Immature natural killer cell (primary cell): Measurements from ENCODE around the gene HNRNPAB. TPM values are rescaled to one million over a fixed set of nuclear protein-coding genes. Genes with fewer than 3 reads are reported as not detected.

Experiments used
- DNase-seq, 3 donors: peaks; one replicate each; pipeline ENCODE4 v3.0.0; 2022; ENCODE audit warnings: mixed read lengths in 1 of 3
- H3K27ac Mint-ChIP-seq, 6 donors: one replicate each; pipeline ENCODE4 v1.8.0; 2020; ENCODE audit warnings: mixed read lengths in 6 of 6, mild to moderate bottlenecking in 5 of 6, inconsistent platforms in 4 of 6, moderate library complexity in 3 of 6
- H3K27me3 Mint-ChIP-seq, 3 donors: one replicate each; pipeline ENCODE4 v1.8.0; 2020 to 2021; ENCODE audit warnings: low read depth in 3 of 3, mild to moderate bottlenecking in 3 of 3, mixed read lengths in 3 of 3, moderate library complexity in 3 of 3, inconsistent platforms in 1 of 3
- H3K36me3 Mint-ChIP-seq, 3 donors: one replicate each; pipeline ENCODE4 v1.8.0; 2020; ENCODE audit warnings: mixed read lengths in 3 of 3, inconsistent platforms in 2 of 3, mild to moderate bottlenecking in 2 of 3
- H3K4me1 Mint-ChIP-seq, 2 donors: one replicate each; pipeline ENCODE4 v1.8.0; 2020; ENCODE audit warnings: inconsistent platforms in 2 of 2, mild to moderate bottlenecking in 2 of 2, mixed read lengths in 2 of 2, moderate library complexity in 1 of 2
- H3K4me3 Mint-ChIP-seq, 5 donors: one replicate each; pipeline ENCODE4 v1.8.0; 2020; ENCODE audit warnings: mild to moderate bottlenecking in 5 of 5, mixed read lengths in 5 of 5, inconsistent platforms in 3 of 5, moderate library complexity in 3 of 5
- H3K9me3 Mint-ChIP-seq, 6 donors: one replicate each; pipeline ENCODE4 v1.8.0; 2020; ENCODE audit warnings: mild to moderate bottlenecking in 6 of 6, mixed read lengths in 6 of 6, inconsistent platforms in 4 of 6, moderate library complexity in 3 of 6
- polyA plus RNA-seq, 3 donors: library from polyadenylated mRNA; unstranded; fragments of 300-500 nt; fragmentation: Illumina TruSeq; gene quantifications; one replicate each; pipeline ENCODE4 v1.2.3, GENCODE V29; 2021

HNRNPAB gene
- polyA plus RNA-seq, 3 donors from 2014 or later, result 34.4 to 126 (median 62.9) TPM

DNA sequence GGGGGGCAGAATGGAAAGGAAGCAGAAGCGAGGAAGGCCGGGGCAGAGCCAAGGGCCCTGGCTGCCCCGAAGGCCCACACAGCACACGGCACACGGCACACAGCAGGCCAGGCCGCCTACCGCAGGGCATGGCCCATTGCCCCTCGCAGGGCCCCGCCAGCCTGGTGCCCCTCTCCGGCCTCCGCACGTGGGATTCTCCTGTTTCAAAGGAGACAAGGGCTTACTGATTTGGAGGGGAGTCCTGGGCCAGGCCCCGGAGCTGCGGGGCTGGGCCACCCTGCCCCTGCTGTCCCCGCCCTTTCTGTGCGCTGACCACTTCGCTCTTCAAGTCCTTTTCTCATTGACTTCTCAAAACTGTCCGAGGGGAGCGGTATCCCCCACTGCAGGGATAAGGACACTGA lies 36.0 kb downstream of the HNRNPAB start:
- peak overlapping the region; percentile 51 to 78 (median 73) for H3K4me3 Mint-ChIP-seq
- no peak for DNase-seq
- peaks cover 0 to 15% (median 4%) of the 10 kb centered on the region in 3 donors for H3K27me3 Mint-ChIP-seq
- peak overlapping the region; percentile 89 to 98 (median 94) for H3K27ac Mint-ChIP-seq
- H3K9me3 Mint-ChIP-seq, result no peaks in the 10 kb centered on the region
- peaks cover 69 to 75% of the 10 kb centered on the region in 2 donors for H3K4me1 Mint-ChIP-seq
- H3K36me3 Mint-ChIP-seq, result no peaks in the 10 kb centered on the region

DNA sequence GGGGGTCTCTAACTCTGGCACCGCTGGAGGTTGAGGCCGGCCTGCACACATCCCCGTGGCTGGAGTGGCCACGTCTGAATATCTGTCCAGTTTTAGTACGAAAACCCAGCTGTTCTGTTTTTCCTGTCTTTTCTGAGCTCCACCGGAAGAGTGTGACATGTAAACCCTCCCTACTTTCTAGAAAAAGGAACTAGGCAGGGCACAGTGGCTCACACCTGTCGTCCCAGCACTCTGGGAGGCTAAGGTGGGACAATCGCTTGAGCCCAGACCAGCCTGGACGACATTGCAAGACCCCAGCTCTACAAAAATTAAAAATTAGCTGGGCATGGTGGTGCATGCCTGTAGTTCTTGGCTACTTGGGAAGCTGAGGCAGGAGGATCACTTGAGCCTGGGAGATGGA lies 36.4 kb downstream of the HNRNPAB start:
- DNase-seq, result no peak
- peak overlapping the region; percentile 89 to 97 (median 94) for H3K27ac Mint-ChIP-seq
- no peaks in the 10 kb centered on the region for H3K9me3 Mint-ChIP-seq
- no peaks in the 10 kb centered on the region for H3K36me3 Mint-ChIP-seq
- peaks cover 0 to 15% (median 4%) of the 10 kb centered on the region in 3 donors for H3K27me3 Mint-ChIP-seq
- peak overlapping the region; percentile 66 to 78 (median 73) for H3K4me3 Mint-ChIP-seq
- peaks cover 64 to 70% of the 10 kb centered on the region in 2 donors for H3K4me1 Mint-ChIP-seq

DNA sequence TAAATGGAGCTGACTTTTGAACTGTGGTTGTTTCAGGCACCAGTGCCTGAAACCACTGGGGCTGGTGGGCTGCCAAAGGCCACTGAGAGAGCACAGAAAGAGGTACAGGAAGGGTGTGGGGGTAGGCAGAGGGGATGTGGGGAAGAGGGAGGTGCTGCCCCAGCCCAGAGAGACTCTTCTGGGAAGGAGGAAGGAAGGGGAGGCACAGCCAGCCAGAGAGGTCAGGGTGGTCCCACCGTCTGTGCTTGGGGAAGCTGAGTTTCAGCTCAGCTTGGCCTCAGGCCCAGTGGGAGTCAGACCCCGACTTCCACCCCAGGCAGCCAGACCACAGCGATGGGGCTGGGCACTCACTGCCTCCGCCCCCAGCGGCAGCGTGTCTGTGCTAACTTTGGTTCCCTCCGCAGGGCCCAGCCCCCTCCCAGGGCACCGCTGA lies 36.9 kb downstream of the HNRNPAB start:
- Mint-ChIP-seq H3K4me1 (peaks cover 60 to 68% of the 10 kb centered on the region in 2 donors), H3K9me3 (no peaks in the 10 kb centered on the region), H3K27ac (peak overlapping the region; percentile 89 to 97 (median 94)), H3K27me3 (peaks cover 0 to 14% (median 4%) of the 10 kb centered on the region in 3 donors), H3K36me3 (no peaks in the 10 kb centered on the region), H3K4me3 (peak overlapping the region; percentile 66 to 78 (median 73))
- DNase-seq, result peak in 1 of 3 donors; percentile 36

DNA sequence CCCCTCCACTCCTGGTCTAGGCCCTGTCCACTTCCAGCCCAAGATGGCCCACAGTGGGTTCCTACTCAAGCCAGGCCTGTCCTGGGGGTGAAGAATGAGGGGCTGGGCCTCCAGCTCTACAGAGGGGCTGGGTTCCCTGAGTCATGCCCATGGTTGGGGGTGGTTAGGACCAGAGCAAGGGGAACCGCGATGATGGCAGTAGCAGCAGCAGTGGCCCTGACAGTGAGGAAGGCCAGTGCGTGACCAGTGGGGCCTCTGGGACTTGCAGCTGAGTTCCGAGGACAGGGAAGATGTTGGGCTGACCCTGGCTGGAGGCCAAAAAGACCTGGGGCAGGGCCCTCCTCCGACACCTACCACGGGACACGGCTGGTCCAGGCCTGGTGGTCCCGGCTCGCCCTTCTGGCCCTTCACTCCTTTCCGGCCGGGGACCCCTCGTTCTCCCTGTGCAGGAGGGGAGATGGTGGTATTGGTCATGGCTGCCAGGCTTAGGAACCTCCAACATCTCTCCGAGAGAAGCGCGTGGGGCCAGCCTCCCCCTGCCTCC lies 37.4 kb downstream of the HNRNPAB start:
- no peak for DNase-seq
- no peaks in the 10 kb centered on the region for H3K9me3 Mint-ChIP-seq
- H3K27ac Mint-ChIP-seq, result peak overlapping the region in 4 of 6 donors; percentile 91 to 97 (median 96)
- H3K36me3 Mint-ChIP-seq, result no peaks in the 10 kb centered on the region
- H3K4me3 Mint-ChIP-seq, result peak overlapping the region in 3 of 5 donors; percentile 25 to 76 (median 73)
- peaks cover 0 to 9% (median 5%) of the 10 kb centered on the region in 3 donors for H3K27me3 Mint-ChIP-seq
- H3K4me1 Mint-ChIP-seq, result peaks cover 55 to 67% of the 10 kb centered on the region in 2 donors

DNA sequence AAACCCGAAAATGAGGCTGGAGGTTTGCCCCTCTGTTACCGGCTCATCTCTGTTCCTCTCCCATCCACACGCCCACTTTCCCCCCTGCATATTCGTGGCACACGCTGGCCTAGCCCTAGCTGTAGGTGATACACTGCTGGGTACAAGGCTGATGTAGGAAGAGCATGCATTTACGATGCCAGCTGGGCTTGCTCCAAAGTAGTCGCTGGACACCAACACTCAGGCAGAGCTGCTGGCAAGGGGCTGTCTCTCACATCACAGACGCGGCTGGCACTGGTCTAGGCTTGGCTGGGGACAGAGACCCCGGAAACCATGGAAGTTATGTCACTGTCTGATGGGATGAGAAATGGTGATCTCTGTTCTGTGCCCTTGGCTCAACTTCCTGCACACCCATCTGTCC lies 38.1 kb downstream of the HNRNPAB start:
- DNase-seq, result no peak
- Mint-ChIP-seq H3K4me1 (peaks cover 55 to 64% of the 10 kb centered on the region in 2 donors), H3K27ac (peak overlapping the region; percentile 40 to 84 (median 74)), H3K36me3 (no peaks in the 10 kb centered on the region), H3K27me3 (peaks cover 0 to 5% (median 5%) of the 10 kb centered on the region in 3 donors), H3K9me3 (no peaks in the 10 kb centered on the region), H3K4me3 (peak overlapping the region in 4 of 5 donors; percentile 11 to 41 (median 22))

DNA sequence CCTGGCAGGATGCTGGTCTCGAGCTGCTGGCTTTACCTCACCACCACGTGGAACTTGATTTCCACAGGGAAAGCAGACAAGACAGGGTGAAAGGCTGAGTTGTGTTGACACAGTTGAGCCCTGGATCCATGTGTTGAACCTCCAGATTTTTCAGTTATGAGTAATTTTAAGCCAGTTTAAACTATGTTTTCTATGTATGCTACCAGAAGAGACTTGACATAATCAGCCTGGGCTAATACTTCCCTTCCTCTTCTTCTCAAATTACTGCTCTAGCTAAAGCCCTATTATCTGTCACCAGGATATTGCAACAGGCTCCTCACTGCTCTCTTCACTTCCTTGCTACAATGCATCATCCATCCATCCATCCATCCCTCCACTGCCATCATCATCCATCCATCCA lies 40.2 kb downstream of the HNRNPAB start:
- no peak for DNase-seq
- Mint-ChIP-seq H3K9me3 (peaks cover 0 to 2% (median 0%) of the 10 kb centered on the region in 6 donors), H3K27ac (peak overlapping the region in 1 of 6 donors; percentile 46), H3K4me3 (no peak overlapping the region), H3K36me3 (no peaks in the 10 kb centered on the region), H3K27me3 (peaks cover 4 to 14% (median 8%) of the 10 kb centered on the region in 3 donors), H3K4me1 (peaks cover 57 to 64% of the 10 kb centered on the region in 2 donors)

DNA sequence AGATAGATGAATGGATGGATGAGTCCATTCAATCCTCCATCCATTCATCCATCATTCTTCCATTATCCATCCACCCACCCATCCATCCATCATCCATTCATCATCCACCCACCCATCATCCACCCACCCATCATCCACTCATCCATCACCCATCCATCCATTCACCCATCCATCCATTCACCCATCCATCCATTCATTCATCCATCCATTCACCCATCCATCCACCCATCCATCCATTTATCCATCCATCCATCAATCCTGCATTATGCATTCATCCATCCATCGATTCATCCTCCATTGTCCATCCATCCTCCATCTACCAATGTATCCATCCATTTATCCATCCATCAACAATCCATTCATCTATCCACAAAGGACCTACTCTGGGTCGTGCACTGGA lies 41.1 kb downstream of the HNRNPAB start:
- Mint-ChIP-seq H3K4me1 (peaks cover 57 to 66% of the 10 kb centered on the region in 2 donors), H3K4me3 (no peak overlapping the region), H3K27me3 (peaks cover 7 to 14% (median 10%) of the 10 kb centered on the region in 3 donors), H3K27ac (no peak overlapping the region), H3K36me3 (no peaks in the 10 kb centered on the region), H3K9me3 (peaks cover 0 to 4% (median 0%) of the 10 kb centered on the region in 6 donors)
- no peak for DNase-seq

DNA sequence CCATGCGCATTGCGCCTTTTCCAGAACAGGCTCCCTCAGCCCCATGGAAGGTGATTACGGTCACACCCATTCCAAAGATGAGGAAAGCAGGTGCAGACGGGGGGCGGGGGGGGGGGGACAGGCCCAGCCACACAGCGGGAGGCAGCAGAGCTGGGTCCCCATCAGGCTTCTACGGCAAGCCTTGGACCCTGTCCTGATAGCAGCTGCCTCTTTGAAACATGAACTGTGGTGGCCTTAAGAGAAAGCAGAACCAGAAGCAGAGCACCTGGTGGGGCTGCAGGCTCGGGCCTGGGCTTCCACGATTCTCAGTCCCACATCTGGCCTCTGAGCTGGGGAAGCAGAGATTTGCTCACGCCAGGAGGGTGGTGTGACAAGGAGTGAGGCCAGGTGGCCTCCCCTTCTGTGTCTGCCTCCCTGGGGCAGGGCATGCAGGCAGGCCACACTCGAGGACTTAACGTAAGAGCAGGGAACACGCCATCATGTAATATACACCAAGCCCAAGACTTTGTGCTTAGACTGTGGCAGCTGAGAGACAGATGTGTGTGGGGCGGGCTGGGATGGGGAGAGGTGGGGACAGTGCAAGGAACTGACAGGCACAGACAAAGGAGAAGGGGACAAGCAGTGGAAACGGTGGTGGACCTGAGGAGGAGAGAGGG lies 42.4 kb downstream of the HNRNPAB start:
- Mint-ChIP-seq H3K27me3 (peaks cover 7 to 14% (median 8%) of the 10 kb centered on the region in 3 donors), H3K27ac (peak overlapping the region in 1 of 6 donors; percentile 22), H3K36me3 (no peaks in the 10 kb centered on the region), H3K4me3 (peak overlapping the region in 1 of 5 donors; percentile 41), H3K4me1 (peaks cover 46 to 53% of the 10 kb centered on the region in 2 donors), H3K9me3 (peaks cover 0 to 4% (median 0%) of the 10 kb centered on the region in 6 donors)
- DNase-seq, result no peak

DNA sequence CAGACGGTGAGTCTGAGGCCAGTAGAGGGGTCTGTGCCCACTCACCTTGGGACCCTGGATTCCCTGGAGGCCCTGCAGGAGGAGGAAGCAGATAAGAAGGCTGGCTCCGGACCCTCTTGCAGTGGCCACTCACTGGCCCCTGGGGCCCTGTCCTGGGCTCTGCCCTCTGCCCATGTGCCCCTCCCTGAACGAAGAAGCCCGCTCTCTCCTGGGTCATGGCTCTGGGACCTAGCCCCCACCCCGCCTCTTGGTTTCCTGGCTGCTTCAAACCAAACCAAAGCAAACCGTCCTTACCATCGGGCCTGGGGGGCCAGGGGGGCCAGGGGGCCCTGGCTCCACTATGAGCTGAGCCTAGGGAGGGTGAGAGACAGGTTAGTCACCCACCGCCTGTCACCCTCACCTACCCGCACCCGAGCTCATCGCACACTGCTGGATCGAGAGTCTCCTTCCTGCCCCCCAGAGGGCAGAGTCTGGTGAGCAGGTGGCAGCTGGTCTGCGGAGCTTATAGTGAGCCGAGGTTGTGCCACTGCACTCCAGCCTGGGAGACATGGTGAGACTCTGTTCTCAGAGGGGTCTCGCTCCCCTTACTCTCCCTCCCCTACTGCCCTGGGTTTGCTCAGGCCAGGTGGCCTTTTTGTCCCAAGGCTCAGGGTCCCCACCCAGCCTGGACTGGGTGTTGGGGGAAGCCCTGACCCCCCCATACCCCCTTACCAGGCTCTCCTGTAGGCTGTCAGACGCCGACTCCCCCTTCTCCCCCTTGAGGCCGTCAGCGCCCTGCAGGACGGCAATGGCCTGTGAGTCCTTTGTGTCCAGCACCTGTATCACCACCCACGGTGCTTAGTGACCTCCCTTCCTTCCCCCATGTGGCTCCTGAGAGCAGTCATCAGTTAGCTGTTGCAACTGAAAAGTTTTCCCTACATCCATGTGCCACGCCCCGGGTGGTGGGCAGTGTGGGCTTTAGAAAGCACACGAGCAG lies 43.4 kb downstream of the HNRNPAB start:
- H3K4me3 Mint-ChIP-seq, result peak overlapping the region in 1 of 5 donors; percentile 38
- peaks cover 38 to 45% of the 10 kb centered on the region in 2 donors for H3K4me1 Mint-ChIP-seq
- H3K27ac Mint-ChIP-seq, result peak overlapping the region in 1 of 6 donors; percentile 40
- peaks cover 7 to 14% (median 8%) of the 10 kb centered on the region in 3 donors for H3K27me3 Mint-ChIP-seq
- DNase-seq, result peak; percentile 31 to 67 (median 49)
- H3K36me3 Mint-ChIP-seq, result no peaks in the 10 kb centered on the region
- peaks cover 0 to 4% (median 0%) of the 10 kb centered on the region in 6 donors for H3K9me3 Mint-ChIP-seq

DNA sequence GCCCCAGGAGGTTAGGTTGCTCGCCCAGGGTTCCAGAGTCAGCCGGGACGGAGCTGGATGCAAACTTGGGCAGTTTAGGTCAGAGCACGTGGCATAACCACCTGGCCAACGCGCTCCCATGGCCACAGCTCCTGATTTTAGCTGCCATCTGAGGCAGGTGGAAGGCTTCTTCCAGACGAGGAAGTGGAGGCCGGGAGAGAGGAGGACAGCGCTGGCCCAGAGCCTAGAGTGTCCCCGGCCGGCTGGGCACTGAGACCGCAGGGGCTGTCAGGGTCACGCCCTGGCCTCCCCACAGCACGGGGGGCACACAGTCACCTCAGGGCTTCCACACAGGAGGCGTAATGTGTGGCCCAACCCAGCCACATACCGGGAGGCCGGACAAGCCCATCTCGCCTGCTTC lies 44.4 kb downstream of the HNRNPAB start:
- Mint-ChIP-seq H3K9me3 (peaks cover 0 to 4% (median 0%) of the 10 kb centered on the region in 6 donors), H3K27ac (peak overlapping the region in 5 of 6 donors; percentile 78 to 97 (median 91)), H3K4me3 (peak overlapping the region; percentile 64 to 89 (median 78)), H3K27me3 (peaks cover 7 to 14% (median 8%) of the 10 kb centered on the region in 3 donors), H3K36me3 (no peaks in the 10 kb centered on the region), H3K4me1 (peaks cover 38 to 40% of the 10 kb centered on the region in 2 donors)
- DNase-seq, result no peak

DNA sequence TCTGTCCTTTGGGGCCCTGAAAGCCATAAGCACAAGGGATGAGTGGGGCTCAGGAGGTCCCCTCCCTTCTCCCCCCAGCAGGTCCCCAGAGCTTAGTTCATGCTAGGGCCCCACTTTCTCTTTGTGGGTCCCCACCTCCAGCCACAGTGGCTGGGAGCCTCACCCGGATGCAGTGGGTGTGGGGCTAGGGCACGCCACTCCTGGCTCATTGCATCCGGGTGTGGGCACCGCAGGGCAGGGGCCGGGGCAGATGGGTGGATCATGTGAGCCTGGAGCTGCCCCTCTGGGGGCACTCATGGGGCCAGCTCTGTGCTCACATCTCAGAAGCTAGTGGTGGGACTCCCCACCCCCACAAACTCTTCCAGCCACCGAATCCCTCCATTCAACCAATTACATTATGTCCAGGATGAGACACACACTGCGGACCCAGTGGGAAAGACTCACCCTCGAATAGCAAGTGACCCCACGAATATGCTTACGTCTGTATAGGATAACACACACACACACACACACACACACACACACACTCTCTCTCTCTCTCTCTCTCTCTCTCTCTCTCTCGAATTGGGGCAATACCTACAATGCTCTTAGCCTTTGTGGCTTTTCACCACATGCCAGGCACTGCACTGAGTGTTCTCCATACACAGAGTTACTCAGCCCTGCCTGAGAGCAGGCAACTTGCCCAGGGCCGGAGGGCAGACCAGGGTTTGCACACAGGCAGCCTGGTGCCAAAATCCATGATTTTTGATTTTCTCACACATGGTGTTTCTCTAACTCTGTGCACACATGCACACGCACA lies 45.1 kb downstream of the HNRNPAB start:
- Mint-ChIP-seq H3K27me3 (peaks cover 7 to 14% (median 8%) of the 10 kb centered on the region in 3 donors), H3K27ac (peak overlapping the region; percentile 78 to 97 (median 92)), H3K4me1 (peaks cover 38% of the 10 kb centered on the region in 2 donors), H3K9me3 (peaks cover 0 to 4% (median 0%) of the 10 kb centered on the region in 6 donors), H3K4me3 (peak overlapping the region; percentile 64 to 89 (median 78)), H3K36me3 (no peaks in the 10 kb centered on the region)
- DNase-seq, result peak; percentile 62 to 77 (median 72)

DNA sequence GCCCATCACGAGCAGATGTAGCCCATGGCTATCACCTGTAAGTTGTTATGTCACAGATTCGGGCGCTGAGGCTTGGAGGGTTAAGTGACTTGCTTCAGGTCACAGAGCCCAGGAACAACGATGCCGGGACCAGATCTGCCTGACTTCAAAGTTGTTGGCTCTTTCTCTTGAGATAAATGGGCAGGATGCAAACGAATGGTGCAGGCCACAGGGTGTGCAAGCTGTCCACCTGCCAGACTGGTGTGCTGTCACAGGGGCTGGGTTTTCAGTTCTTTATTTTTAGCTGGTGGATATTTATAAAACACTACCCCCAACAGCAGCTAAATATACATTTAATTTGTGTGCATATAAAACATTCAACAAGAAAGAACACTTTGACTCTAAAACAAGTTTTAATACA lies 45.9 kb downstream of the HNRNPAB start:
- H3K36me3 Mint-ChIP-seq, result no peaks in the 10 kb centered on the region
- no peak for DNase-seq
- peaks cover 7 to 14% (median 8%) of the 10 kb centered on the region in 3 donors for H3K27me3 Mint-ChIP-seq
- peaks cover 38% of the 10 kb centered on the region in 2 donors for H3K4me1 Mint-ChIP-seq
- peak overlapping the region in 2 of 5 donors; percentile 10 to 78 for H3K4me3 Mint-ChIP-seq
- H3K27ac Mint-ChIP-seq, result peak overlapping the region in 3 of 6 donors; percentile 46 to 76 (median 56)
- H3K9me3 Mint-ChIP-seq, result peaks cover 0 to 4% (median 0%) of the 10 kb centered on the region in 6 donors
